Stomach smooth muscle (tissue), 2 donors: ENCODE measurements around the gene POLR3A.

Source experiments
- H3K27ac ChIP-seq: one replicate; pipeline ENCODE4 v1.7.0; 2013; ENCODE audit warnings: mild to moderate bottlenecking, low read length, inconsistent platforms
- H3K27me3 ChIP-seq, 2 donors: one replicate each; pipeline ENCODE4 v1.7.0; 2013; ENCODE audit warnings: low read length in 2 of 2; ENCODE audit not compliant: insufficient read depth in 2 of 2, control insufficient read depth in 1 of 2
- H3K36me3 ChIP-seq, 2 donors: one replicate each; pipeline ENCODE4 v1.7.0; 2013; ENCODE audit warnings: low read length in 2 of 2; ENCODE audit not compliant: control insufficient read depth in 2 of 2, insufficient read depth in 2 of 2
- H3K4me1 ChIP-seq: one replicate; pipeline ENCODE4 v1.7.0; 2013; ENCODE audit warnings: low read length; ENCODE audit not compliant: control insufficient read depth, insufficient read depth
- H3K4me3 ChIP-seq, 2 donors: one replicate each; pipeline ENCODE4 v1.7.0; 2013; ENCODE audit warnings: low read length in 2 of 2
- H3K9ac ChIP-seq, 2 donors: one replicate each; pipeline ENCODE4 v1.7.0; 2013; ENCODE audit warnings: low read length in 2 of 2, mild to moderate bottlenecking in 1 of 2
- H3K9me3 ChIP-seq, 2 donors: one replicate each; pipeline ENCODE4 v1.7.0; 2013; ENCODE audit warnings: low read length in 2 of 2; ENCODE audit not compliant: control insufficient read depth in 2 of 2
- donor health status: healthy.
- donor health status: Pancreatic carcinoma.

Gene POLR3A

GRCh38 chr10:78019264-78019663, 10.1 kb downstream of the POLR3A start:
- Histone ChIP-seq H3K36me3 (peaks cover 55 to 56% of the 10 kb centered on the region in 2 donors), H3K9ac (no peak overlapping the region)

GRCh38 chr10:78017856-78018255, 11.5 kb downstream of the POLR3A start:
- H3K36me3 ChIP-seq: peaks cover 55 to 59% of the 10 kb centered on the region in 2 donors
- no peak overlapping the region for H3K4me3 ChIP-seq

More at GRCh38 chr10:78019264-78019663, 10.1 kb downstream of the POLR3A start:
- H3K27me3 ChIP-seq: no peaks in the 10 kb centered on the region
- H3K4me1 ChIP-seq: no peaks in the 10 kb centered on the region
- no peaks in the 10 kb centered on the region for H3K9me3 ChIP-seq
- H3K27ac ChIP-seq: no peak overlapping the region
- H3K4me3 ChIP-seq: no peak overlapping the region

GRCh38 chr10:78015546-78015945, 13.8 kb downstream of the POLR3A start:
- H3K36me3 ChIP-seq: peaks cover 52 to 54% of the 10 kb centered on the region in 2 donors
- no peak overlapping the region for H3K4me3 ChIP-seq
- no peaks in the 10 kb centered on the region for H3K4me1 ChIP-seq
- no peaks in the 10 kb centered on the region for H3K9me3 ChIP-seq
- no peak overlapping the region for H3K27ac ChIP-seq
- no peaks in the 10 kb centered on the region for H3K27me3 ChIP-seq
- H3K9ac ChIP-seq: no peak overlapping the region

More at GRCh38 chr10:78017856-78018255, 11.5 kb downstream of the POLR3A start:
- Histone ChIP-seq H3K9ac (no peak overlapping the region), H3K27me3 (no peaks in the 10 kb centered on the region), H3K27ac (no peak overlapping the region), H3K9me3 (no peaks in the 10 kb centered on the region), H3K4me1 (no peaks in the 10 kb centered on the region)

- Histone ChIP-seq H3K27me3 (no peaks in the 10 kb centered on the region), H3K27ac (no peak overlapping the region), H3K9me3 (no peaks in the 10 kb centered on the region), H3K9ac (no peak overlapping the region), H3K4me1 (no peaks in the 10 kb centered on the region), H3K36me3 (peaks cover 55% of the 10 kb centered on the region in 2 donors), H3K4me3 (no peak overlapping the region)
These were observed 15.8 kb downstream of the POLR3A start for GRCh38 chr10:78013564-78013963.

- no peak overlapping the region for H3K27ac ChIP-seq
- no peaks in the 10 kb centered on the region for H3K27me3 ChIP-seq
- H3K4me3 ChIP-seq: no peak overlapping the region
- H3K9ac ChIP-seq: no peak overlapping the region
- H3K36me3 ChIP-seq: peaks cover 57% of the 10 kb centered on the region in 2 donors
- H3K9me3 ChIP-seq: no peaks in the 10 kb centered on the region
- H3K4me1 ChIP-seq: no peaks in the 10 kb centered on the region
These were observed 18.2 kb downstream of the POLR3A start for GRCh38 chr10:78011065-78011464.

- peaks cover 54 to 61% of the 10 kb centered on the region in 2 donors for H3K36me3 ChIP-seq
- no peak overlapping the region for H3K27ac ChIP-seq
- H3K4me1 ChIP-seq: no peaks in the 10 kb centered on the region
- H3K27me3 ChIP-seq: no peaks in the 10 kb centered on the region
- H3K4me3 ChIP-seq: no peak overlapping the region
- no peaks in the 10 kb centered on the region for H3K9me3 ChIP-seq
- H3K9ac ChIP-seq: no peak overlapping the region
These were observed 19.0 kb downstream of the POLR3A start for GRCh38 chr10:78010278-78010677.

- no peak overlapping the region for H3K4me3 ChIP-seq
- H3K36me3 ChIP-seq: peaks cover 56 to 60% of the 10 kb centered on the region in 2 donors
- H3K9me3 ChIP-seq: no peaks in the 10 kb centered on the region
- H3K9ac ChIP-seq: no peak overlapping the region
- H3K27ac ChIP-seq: no peak overlapping the region
- no peaks in the 10 kb centered on the region for H3K27me3 ChIP-seq
- no peaks in the 10 kb centered on the region for H3K4me1 ChIP-seq
These were observed 19.7 kb downstream of the POLR3A start for GRCh38 chr10:78009662-78010061.

- Histone ChIP-seq H3K27me3 (no peaks in the 10 kb centered on the region), H3K9ac (no peak overlapping the region), H3K4me3 (no peak overlapping the region), H3K27ac (no peak overlapping the region), H3K4me1 (no peaks in the 10 kb centered on the region), H3K36me3 (peaks cover 52 to 61% of the 10 kb centered on the region in 2 donors), H3K9me3 (no peaks in the 10 kb centered on the region)
These were observed 22.1 kb downstream of the POLR3A start for GRCh38 chr10:78007172-78007571.

GRCh38 chr10:78004215-78005026, 24.9 kb downstream of the POLR3A start:
- H3K27ac ChIP-seq: no peak overlapping the region
- H3K9me3 ChIP-seq: no peaks in the 10 kb centered on the region
- H3K36me3 ChIP-seq: peaks cover 48 to 65% of the 10 kb centered on the region in 2 donors
- no peak overlapping the region for H3K4me3 ChIP-seq
- H3K9ac ChIP-seq: no peak overlapping the region
- H3K27me3 ChIP-seq: no peaks in the 10 kb centered on the region
- H3K4me1 ChIP-seq: no peaks in the 10 kb centered on the region

GRCh38 chr10:78002541-78003288, 26.6 kb downstream of the POLR3A start:
- Histone ChIP-seq H3K4me1 (no peaks in the 10 kb centered on the region), H3K36me3 (peaks cover 41 to 61% of the 10 kb centered on the region in 2 donors), H3K27ac (no peak overlapping the region)

More at GRCh38 chr10:78002541-78003288, 26.6 kb downstream of the POLR3A start:
- Histone ChIP-seq H3K9me3 (no peaks in the 10 kb centered on the region), H3K27me3 (no peaks in the 10 kb centered on the region), H3K4me3 (no peak overlapping the region), H3K9ac (no peak overlapping the region)
